Kidney glomerular epithelial cell (primary cell): ENCODE data around the gene DLX1.
"Not testable (repeated sequence)": the region's sequence is repeated elsewhere in the genome, so short reads cannot be mapped to it uniquely, and the experiment has no call there.

ENCODE experiments used
- DNase-seq: peaks from one replicate; lab custom pipeline; 2025; lab: John Stamatoyannopoulos, UW

DLX1 gene

GRCh38 chr2:172085460-172086159 lies at the start of gene DLX1:
Gene DLX1 (plus strand): TSS chr2:172085507. CDS start chr2:172085678, 171 bp downstream.
- DNase-seq, result no peak

DNA sequence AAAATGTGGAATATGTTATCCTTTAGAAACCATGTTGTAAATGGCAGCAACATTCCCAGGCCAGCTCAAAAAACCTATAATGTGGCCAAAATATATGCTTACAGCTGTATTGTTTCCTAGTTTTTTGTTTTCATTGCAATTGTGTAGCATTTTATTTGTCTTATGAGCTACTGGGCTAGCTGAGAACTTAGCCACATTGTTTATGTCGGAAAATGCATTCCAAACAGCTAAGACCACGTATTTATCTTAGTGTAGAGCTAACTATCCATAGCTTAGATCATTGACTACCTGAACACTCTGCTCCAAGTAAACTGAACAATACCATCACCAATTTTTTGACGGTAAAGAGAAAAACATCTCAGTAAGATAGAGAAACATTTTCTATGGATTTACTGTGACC lies 47.2 kb upstream of the DLX1 start:
- DNase-seq, result no peak

- DNase-seq, result peak; percentile 12
Observed at GRCh38 chr2:172038604-172039003, 46.7 kb upstream of the DLX1 start.

- DNase-seq, result no peak
Observed at GRCh38 chr2:172039011-172039704, 46.1 kb upstream of the DLX1 start.

DNA sequence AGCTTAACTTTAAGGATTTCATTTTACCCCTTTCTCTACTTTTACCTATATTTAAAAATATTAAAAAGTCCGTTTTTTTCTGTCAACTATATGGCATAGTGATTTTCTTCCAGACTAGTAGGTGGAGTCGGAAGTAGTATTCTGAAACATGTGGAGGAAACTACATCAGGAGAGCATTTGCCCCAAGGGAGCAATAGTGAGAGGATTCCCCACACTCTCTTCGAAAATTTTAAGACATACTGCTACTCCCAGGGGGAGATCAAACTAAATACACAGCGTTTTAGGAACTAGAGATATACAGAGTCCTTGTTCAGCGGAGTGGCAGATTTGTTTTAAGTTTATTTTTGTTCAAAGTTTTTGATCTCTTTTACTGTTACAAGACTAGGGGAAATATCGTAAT lies 45.0 kb upstream of the DLX1 start:
- no peak for DNase-seq

DNA sequence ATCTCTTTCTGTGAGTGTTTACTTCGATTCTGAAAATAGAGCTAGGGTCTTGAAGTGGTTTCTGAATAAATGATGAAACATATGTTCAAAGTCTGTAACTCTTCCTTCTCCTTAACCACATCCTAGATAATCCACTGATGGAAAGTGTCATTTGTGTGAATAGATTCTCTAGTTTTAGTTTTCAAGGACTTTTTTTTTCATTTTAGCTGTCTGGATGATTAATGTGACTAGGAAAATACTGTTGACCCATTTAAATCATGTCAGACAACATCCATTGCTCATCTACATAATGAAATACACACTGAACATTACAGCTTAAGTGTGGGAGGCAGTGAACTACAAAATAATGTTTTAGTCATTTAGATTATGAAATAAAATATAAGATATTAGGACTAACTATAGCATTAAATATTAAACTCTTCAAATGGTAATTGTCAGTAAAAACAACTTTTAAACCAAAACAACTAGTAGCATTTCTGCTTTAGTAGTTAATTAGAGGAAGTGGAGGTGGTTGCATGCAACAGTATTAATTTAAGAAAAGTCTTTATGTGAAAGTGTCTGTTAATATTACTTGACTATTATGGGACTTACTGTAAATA lies 39.1 kb upstream of the DLX1 start:
- no peak for DNase-seq

DNA sequence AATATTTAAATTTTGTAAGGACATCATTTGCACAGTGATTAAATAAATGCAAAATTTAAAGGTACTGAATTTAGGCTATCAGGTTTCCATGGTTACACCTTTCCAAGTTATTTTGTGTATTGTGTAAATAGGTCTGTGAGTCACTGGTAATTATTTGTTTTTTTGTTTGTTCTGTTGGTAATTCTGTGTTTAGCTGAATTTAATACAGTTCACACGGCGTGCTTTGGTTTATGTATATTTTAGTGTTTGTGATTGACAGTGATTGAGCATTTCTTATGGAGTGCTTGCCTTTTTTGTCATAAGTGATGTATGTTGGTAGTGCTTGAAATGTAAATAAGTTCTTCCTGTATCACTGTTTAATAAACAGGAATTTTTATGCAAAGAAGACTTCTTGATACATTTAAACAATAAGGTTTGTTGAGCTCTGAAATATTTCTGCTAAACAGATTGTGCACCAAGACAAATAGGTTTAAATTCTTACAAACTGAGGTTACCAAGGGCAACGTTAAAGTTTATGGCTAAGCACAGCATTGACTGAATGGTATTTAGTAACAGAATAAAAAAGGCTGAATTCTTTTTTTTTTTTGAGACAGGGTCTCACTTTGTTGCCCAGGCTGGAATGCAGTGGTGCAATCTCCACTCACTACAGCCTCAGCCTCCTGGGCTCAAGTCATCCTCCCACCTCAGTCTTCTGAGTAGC lies 38.3 kb upstream of the DLX1 start:
- DNase-seq, result no peak

GRCh38 chr2:172047566-172048507 lies 37.5 kb upstream of the DLX1 start:
- DNase-seq, result no peak

GRCh38 chr2:172048508-172049503 lies 36.5 kb upstream of the DLX1 start:
- no peak for DNase-seq

DNA sequence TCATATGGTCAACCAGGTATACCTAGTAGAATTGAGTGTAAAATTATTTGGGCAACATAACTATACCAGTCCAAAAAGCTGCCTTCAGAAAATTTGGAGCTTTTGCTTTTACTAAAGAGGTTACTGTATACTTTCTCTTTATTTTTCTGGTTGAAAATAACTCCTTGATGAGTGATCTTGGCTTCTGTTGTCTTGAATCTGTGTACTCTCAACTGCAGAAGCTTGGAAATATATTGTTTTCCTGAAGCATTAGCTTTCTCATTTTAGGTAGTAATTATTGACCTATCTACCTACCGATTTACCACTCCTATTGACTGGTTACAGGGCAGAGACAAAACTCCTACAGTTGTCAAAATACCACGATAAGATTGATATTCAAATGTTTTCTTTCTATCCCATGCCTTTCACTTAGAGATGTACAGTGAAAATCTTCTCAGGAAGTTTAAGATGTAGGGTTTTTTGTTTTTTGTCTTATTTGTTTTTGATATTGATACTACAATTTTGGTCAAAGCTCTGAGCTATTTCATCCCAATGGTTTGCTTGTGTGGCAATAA lies 35.7 kb upstream of the DLX1 start:
- DNase-seq, result no peak

DNA sequence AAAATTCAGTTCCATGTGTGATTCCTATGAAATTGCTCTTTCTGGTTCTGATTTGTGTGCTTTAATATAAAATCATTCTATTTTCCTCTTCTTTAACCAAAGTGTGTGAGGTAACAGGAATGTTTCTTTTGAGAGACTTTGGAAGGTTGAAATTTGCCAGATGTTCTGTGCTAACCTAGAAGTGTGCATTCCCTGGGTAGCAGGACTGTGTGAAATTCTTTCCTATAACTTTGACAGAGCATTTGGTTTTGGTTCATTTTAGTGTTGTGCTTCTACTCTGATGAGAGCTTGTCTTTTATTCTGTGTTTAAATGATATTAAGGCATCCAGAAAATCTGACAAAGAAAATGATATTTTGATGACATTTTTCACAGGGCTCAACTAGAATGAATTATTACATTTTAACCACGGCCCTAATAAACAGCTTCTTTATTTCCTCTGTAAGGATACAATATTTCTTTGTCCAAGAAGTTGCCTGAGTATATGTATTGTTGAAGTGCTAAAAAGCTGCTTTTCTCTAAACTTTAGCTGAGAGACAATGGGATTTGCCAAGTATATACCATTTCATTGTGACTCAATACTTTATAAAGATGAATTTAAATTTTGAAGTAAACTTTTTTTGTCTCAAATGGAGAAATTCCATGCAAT lies 34.7 kb upstream of the DLX1 start:
- DNase-seq, result no peak

DNA sequence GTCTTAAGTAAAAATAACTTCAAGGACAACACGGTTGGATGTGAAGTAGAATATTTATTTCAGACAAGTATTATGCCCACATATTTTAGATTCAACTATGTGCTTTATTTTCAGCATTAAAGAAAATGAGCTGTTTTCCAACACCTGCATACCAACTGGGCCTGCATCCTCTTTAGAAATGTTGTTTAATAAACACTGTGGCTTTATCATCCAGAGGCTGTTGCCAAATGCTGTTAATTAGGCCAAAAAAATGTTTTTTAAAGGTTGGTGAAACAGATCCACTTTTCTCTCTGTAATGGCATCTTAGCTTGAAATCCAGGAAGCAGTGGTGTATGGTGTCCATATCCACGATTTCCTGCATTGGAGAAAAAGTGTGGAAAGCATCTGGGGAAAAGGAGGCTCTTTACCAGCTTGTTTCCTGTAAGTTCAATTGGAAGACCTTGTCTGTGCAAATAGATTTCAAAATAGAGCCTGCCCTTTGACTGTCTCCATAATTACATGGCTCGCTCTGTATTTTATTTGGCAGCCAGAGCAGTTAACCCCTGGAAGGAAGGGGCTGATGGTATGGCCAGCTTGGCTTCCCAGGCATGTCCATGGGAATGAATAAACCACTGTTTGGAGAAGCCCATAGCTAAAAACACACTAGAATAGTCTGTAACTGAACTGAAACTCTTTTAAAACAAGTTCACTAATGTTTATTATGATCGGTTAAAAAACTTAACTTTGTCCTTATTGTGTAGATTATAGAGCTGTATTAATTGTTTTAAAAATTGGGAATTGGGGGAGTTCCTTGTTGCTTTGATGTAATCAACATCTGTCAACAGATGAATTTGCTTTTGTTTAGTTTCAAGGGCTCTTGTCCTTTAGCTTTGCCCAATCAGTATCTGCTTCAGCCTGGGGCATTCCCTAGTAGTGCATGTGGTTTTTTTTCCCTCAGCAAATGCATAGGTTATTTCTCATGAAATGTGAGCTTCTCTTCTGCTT lies 33.0 kb upstream of the DLX1 start:
- no peak for DNase-seq

DNA sequence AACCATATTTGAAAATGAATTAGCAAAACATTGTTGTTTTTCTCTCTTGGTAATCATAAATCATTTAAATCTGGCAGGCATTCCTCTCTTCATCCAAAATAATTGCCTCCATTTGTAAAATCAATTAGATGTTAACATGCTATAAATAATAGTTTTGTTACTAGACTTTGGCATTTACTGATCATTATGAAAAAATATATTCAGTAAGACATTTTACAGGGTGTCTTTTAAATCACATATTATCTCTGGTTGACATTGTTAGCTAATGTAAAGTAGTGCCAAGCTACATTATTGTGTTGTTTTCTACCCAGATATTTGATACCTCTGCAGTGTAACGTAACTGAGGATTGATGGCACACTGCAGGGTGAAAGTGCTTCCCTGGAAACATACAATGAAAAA lies 31.8 kb upstream of the DLX1 start:
- DNase-seq, result no peak

DNA sequence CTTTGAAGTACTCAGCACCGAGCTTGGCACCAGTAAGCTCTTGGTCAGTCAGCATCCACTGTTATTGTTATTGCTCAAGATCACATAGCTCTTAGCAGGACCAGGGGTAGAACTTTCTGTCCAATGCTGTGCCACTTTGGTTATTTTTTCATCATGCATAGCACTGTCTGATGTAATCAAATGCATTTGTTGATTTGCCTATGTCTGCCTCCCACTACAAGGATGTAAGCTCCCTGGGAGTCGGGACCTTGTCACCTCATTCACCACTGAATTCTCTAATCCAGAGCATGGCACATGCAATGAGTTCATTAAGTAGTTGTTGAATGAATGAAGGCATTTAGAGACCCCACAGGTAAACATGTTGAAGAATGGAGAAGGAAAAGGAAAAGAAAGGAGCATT lies 29.0 kb upstream of the DLX1 start:
- DNase-seq, result no peak

- no peak for DNase-seq
Observed at GRCh38 chr2:172058660-172059059, 26.6 kb upstream of the DLX1 start.

GRCh38 chr2:172060118-172060517 lies 25.2 kb upstream of the DLX1 start:
- not testable (repeated sequence) for DNase-seq

DNA sequence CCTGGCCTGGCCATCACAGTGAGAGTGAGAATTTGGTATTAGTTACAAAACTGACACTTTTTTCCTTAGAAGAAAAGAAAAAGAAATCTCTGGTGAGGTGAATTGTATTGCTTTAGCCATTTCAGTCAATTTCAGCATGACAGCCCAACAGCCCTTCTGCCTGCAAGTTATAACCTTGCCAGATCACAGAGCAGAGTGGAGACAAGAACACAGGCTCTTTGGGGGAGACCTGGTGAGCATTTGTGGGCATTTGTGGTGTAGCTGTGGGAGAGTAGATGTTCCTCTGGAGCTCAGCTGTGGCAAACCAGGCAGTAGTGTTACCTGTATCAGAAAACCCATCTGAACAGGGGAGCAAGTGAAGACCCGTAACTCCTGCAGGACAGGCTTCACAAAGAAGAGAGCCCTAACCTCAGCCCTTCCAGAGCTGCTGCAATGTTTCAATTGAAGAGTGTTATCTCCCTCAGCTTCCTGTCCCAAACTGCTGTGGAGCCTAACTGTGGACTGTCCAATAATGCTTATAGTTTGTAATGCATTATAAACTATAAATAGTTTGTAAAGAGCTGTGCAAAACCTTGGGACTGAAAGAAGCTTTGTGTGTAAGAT lies 22.8 kb upstream of the DLX1 start:
- DNase-seq, result no peak

DNA sequence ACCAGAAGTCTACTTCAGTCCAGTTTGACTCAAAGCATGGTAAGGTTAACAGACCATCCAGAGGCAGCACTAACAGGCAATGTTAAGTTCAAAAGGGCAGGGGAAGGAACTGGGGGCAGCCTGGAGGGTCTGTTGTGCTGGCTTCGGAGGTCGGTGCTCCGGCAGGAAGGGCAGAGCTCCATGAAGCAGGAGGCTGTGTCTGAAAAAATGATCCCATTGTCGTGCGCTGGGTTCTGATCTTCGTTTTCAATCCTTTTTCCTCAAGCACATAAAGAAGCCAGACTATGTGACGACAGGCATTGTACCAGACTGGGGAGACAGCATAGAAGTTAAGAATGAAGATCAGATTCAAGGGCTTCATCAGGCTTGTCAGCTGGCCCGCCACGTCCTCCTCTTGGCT lies 21.9 kb upstream of the DLX1 start:
- DNase-seq, result no peak
